IMR-90 (cell line): ENCODE data around the gene CYTH4. TPM values are rescaled to one million over a fixed set of nuclear protein-coding genes. Genes with fewer than 3 reads are reported as not detected.

Experiments used
- ATAC-seq: fragments of 200-7000 bp; cut with Tn5 transposase; 2 replicates; pipeline ENCODE4 v1.9.1; 2020; ENCODE audit warnings: low read depth, mild to moderate bottlenecking, moderate library complexity
- BruUV-seq: library from RNA; stranded (reverse); fragments of 400-500 nt; replicated peaks from 2 replicates; lab custom pipeline; 2021; lab: Mats Ljungman, UMichigan
- CTCF ChIA-PET: fragments of 300-600 bp; formaldehyde crosslinking; extraction: SDS; loops from one replicate; lab custom pipeline; 2021; ENCODE audit warnings: antibody characterized with exemption; lab: Yijun Ruan, JAX
- POLR2A ChIA-PET: fragments of 300-600 bp; sonication (Branson Sonifier 250); formaldehyde crosslinking; loops from one replicate; lab custom pipeline; 2022; ENCODE audit warnings: antibody characterized with exemption; ENCODE audit not compliant: unreplicated experiment; lab: Charles Lee
- DNase-seq: peaks from one replicate; pipeline ENCODE4 v3.0.0; 2013
- H2AFZ ChIP-seq: replicated peaks from 2 replicates; pipeline ENCODE3; 2013; ENCODE audit warnings: low read length, mild to moderate bottlenecking; ENCODE audit not compliant: poor library complexity
- H2AK5ac ChIP-seq: 2 replicates; pipeline ENCODE4 v1.6.1; 2013; ENCODE audit warnings: low read depth, low read length, inconsistent platforms
- H2AK9ac ChIP-seq: replicated peaks from 2 replicates; pipeline ENCODE3; 2013; ENCODE audit warnings: mild to moderate bottlenecking, low read depth, low read length, moderate library complexity; ENCODE audit not compliant: poor library complexity
- H2BK120ac ChIP-seq: 2 replicates; pipeline ENCODE4 v1.6.1; 2013; ENCODE audit warnings: low read depth, low read length, inconsistent platforms
- H2BK15ac ChIP-seq: 3 replicates; pipeline ENCODE4 v1.6.1; 2013; ENCODE audit warnings: low read depth, low read length, inconsistent platforms
- H2BK20ac ChIP-seq: 2 replicates; pipeline ENCODE4 v1.6.1; 2013; ENCODE audit warnings: low read depth, mild to moderate bottlenecking, inconsistent platforms, low read length, moderate library complexity
- H2BK5ac ChIP-seq: 2 replicates; pipeline ENCODE4 v1.6.1; 2013; ENCODE audit warnings: mild to moderate bottlenecking, low read depth, low read length, inconsistent platforms; ENCODE audit not compliant: poor library complexity, severe bottlenecking
- H3K14ac ChIP-seq: replicated peaks from 2 replicates; pipeline ENCODE4 v1.6.1; 2013; ENCODE audit warnings: low read depth, low read length, inconsistent platforms
- H3K18ac ChIP-seq: 2 replicates; pipeline ENCODE4 v1.6.1; 2013; ENCODE audit warnings: low read depth, low read length, control low read depth
- H3K23ac ChIP-seq: 2 replicates; pipeline ENCODE4 v1.6.1; 2013; ENCODE audit warnings: low read depth, low read length, inconsistent platforms
- H3K27ac ChIP-seq: 2 replicates; pipeline ENCODE4 v1.5.1; 2013; ENCODE audit warnings: mild to moderate bottlenecking, control low read depth, low read length; ENCODE audit not compliant: insufficient read depth
- H3K27me3 ChIP-seq: 2 replicates; pipeline ENCODE4 v1.6.1; 2013; ENCODE audit warnings: low read length; ENCODE audit not compliant: control insufficient read depth, insufficient read depth
- H3K36me3 ChIP-seq: 2 replicates; pipeline ENCODE4 v1.6.1; 2013; ENCODE audit warnings: low read length, mixed read lengths; ENCODE audit not compliant: control insufficient read depth, insufficient read depth
- H3K4ac ChIP-seq: 2 replicates; pipeline ENCODE4 v1.6.1; 2013; ENCODE audit warnings: low read depth, low read length, inconsistent platforms
- H3K4me1 ChIP-seq: 2 replicates; pipeline ENCODE4 v1.6.1; 2013; ENCODE audit warnings: low read length, mixed read lengths; ENCODE audit not compliant: control insufficient read depth, insufficient read depth
- H3K4me2 ChIP-seq: 2 replicates; pipeline ENCODE4 v1.6.1; 2013; ENCODE audit warnings: low read depth, mild to moderate bottlenecking, control low read depth, low read length, moderate library complexity
- H3K4me3 ChIP-seq: 2 replicates; pipeline ENCODE4 v1.5.1; 2013; ENCODE audit warnings: low read depth, mild to moderate bottlenecking, control low read depth, low read length, moderate library complexity; ENCODE audit not compliant: insufficient read depth
- H3K56ac ChIP-seq: 2 replicates; pipeline ENCODE4 v1.6.1; 2013; ENCODE audit warnings: low read length, inconsistent platforms; ENCODE audit not compliant: insufficient read depth; ENCODE audit errors: extremely low read depth
- H3K79me1 ChIP-seq, 2 experiments: 2 replicates each; pipeline ENCODE4 v1.6.1; 2013; ENCODE audit warnings: low read length in 2 of 2, inconsistent platforms in 1 of 2, low read depth in 1 of 2
- H3K9ac ChIP-seq: 2 replicates; pipeline ENCODE4 v1.6.1; 2013; ENCODE audit warnings: low read depth, low read length, control low read depth
- H3K9me1 ChIP-seq: 2 replicates; pipeline ENCODE4 v1.6.1; 2013; ENCODE audit warnings: low read length, inconsistent platforms; ENCODE audit not compliant: insufficient read depth
- H3K9me3 ChIP-seq: 2 replicates; pipeline ENCODE4 v1.6.1; 2013; ENCODE audit warnings: low read length; ENCODE audit not compliant: control insufficient read depth, insufficient read depth
- H4K20me1 ChIP-seq: 2 replicates; pipeline ENCODE4 v1.6.1; 2013; ENCODE audit warnings: low read length, inconsistent platforms; ENCODE audit not compliant: insufficient read depth
- H4K5ac ChIP-seq: 2 replicates; pipeline ENCODE4 v1.6.1; 2013; ENCODE audit warnings: mild to moderate bottlenecking, low read depth, low read length, control low read depth
- H4K8ac ChIP-seq, 2 experiments: 2 replicates each; pipeline ENCODE4 v1.6.1; 2013; ENCODE audit warnings: low read depth in 2 of 2, low read length in 2 of 2, control low read depth in 1 of 2, inconsistent platforms in 1 of 2
- H4K91ac ChIP-seq: 2 replicates; pipeline ENCODE4 v1.6.1; 2013; ENCODE audit warnings: low read depth, low read length, inconsistent platforms; ENCODE audit not compliant: insufficient read depth
- CEBPB ChIP-seq: IDR thresholded peaks from 2 replicates; pipeline ENCODE4 v1.6.1; 2012; ENCODE audit warnings: low read depth, low read length, improper control_type of control experiment
- CTCF ChIP-seq: conservative IDR thresholded peaks from 2 replicates; pipeline ENCODE4 v1.5.1; 2012; ENCODE audit warnings: mild to moderate bottlenecking, low read depth, low read length, improper control_type of control experiment
- ELK1 ChIP-seq: fragments of 150-350 bp; IDR thresholded peaks from 2 replicates; pipeline ENCODE4 v1.6.1; 2016; ENCODE audit warnings: low read depth, mild to moderate bottlenecking, low read length, moderate library complexity, borderline replicate concordance
- FOS ChIP-seq: fragments of 150-350 bp; IDR thresholded peaks from 2 replicates; pipeline ENCODE4 v1.6.1; 2016; ENCODE audit warnings: low read depth, low read length
- MAFK ChIP-seq: IDR thresholded peaks from 2 replicates; pipeline ENCODE4 v1.6.1; 2012; ENCODE audit warnings: low read depth, low read length, improper control_type of control experiment
- MXI1 ChIP-seq: IDR thresholded peaks from 2 replicates; pipeline ENCODE4 v1.6.1; 2012; ENCODE audit warnings: low read depth, mild to moderate bottlenecking, low read length, moderate library complexity, borderline replicate concordance
- POLR2A ChIP-seq: IDR thresholded peaks from 2 replicates; pipeline ENCODE4 v1.6.1; 2012; ENCODE audit warnings: mild to moderate bottlenecking, low read depth, low read length
- RAD21 ChIP-seq: IDR thresholded peaks from 2 replicates; pipeline ENCODE4 v1.6.1; 2012; ENCODE audit warnings: low read length, improper control_type of control experiment
- RCOR1 ChIP-seq: IDR thresholded peaks from 2 replicates; pipeline ENCODE4 v1.6.1; 2012; ENCODE audit warnings: mild to moderate bottlenecking, low read length, improper control_type of control experiment; ENCODE audit not compliant: insufficient replicate concordance
- RFX5 ChIP-seq: IDR thresholded peaks from 2 replicates; pipeline ENCODE4 v1.8.0; 2012; ENCODE audit warnings: low read depth, mild to moderate bottlenecking, low read length, moderate library complexity
- SMC3 ChIP-seq: fragments of 150-350 bp; IDR thresholded peaks from 2 replicates; pipeline ENCODE4 v1.6.1; 2016; ENCODE audit warnings: low read depth, mild to moderate bottlenecking, antibody characterized with exemption, low read length, moderate library complexity
- whole genome bisulfite sequencing, 2 experiments: methylation state at CpG; one replicate each; pipeline versions ENCODE4 v1.1.5 to v1.1.7; 2013; ENCODE audit warnings: missing lambda C conversion rate in 2 of 2; ENCODE audit not compliant: insufficient read length in 1 of 2; ENCODE audit errors: extremely low coverage in 2 of 2; 5-methylcytosine and 5-hydroxymethylcytosine counted together
- dilution Hi-C: fragments of 300-500 bp; cut with HindIII; formaldehyde crosslinking; loops from one replicate; pipeline ENCODE4 v1.14.3; 2018; ENCODE audit warnings: low sequenced_read_pairs; ENCODE audit not compliant: unreplicated experiment
- in situ Hi-C: fragments of 300-500 bp; cut with MboI; formaldehyde crosslinking; loops from 3 replicates; pipeline ENCODE4 v1.14.3; 2019; ENCODE audit warnings: low sequenced_read_pairs, inconsistent platforms, mixed read lengths
- intact Hi-C: fragments of 100-400 bp; cut with micrococcal nuclease; formaldehyde crosslinking; loops from 2 replicates; pipeline ENCODE4 v1.10.0; 2022
- polyA plus RNA-seq, 3 experiments: library from polyadenylated mRNA; depleted of rRNA; stranded (reverse); fragments of >200 nt; gene quantifications; 2 replicates each; pipeline ENCODE4 v1.2.3, GENCODE V29; 2012; ENCODE audit warnings: low replicate concordance in 1 of 3
- total RNA-seq: library from RNA; depleted of rRNA; stranded (reverse); fragments of >200 nt; gene quantifications from 2 replicates; pipeline ENCODE4 v1.2.3, GENCODE V29; 2012

The CYTH4 gene
- total and polyA plus RNA-seq, 2 of the 4 experiments (the other 2 are of a cell fraction): 0.36 to 0.55 TPM

GRCh38 chr22:37306494-37306829, 24.2 kb downstream of the CYTH4 start:
- BruUV-seq: no TSS peak
- H2BK15ac ChIP-seq: peak overlapping the region; percentile 100
- H4K91ac ChIP-seq: peak overlapping the region; percentile 98
- H3K23ac ChIP-seq: peak overlapping the region; percentile 90
- H4K20me1 ChIP-seq: peaks cover 3% of the 10 kb centered on the region; the same call in 1 of the 2 replicates
- H3K27ac ChIP-seq: peak overlapping the region; percentile 94
- H3K27me3 ChIP-seq: no peaks in the 10 kb centered on the region
- in situ Hi-C loops (no loop called here), intact Hi-C loops (no loop called here), dilution Hi-C loops (no loop called here)
- H3K9me3 ChIP-seq: no peaks in the 10 kb centered on the region
- H2AFZ ChIP-seq: peak overlapping the region; percentile 84
- H2AK5ac ChIP-seq: peak overlapping the region; percentile 99
- H3K9me1 ChIP-seq: peaks cover 37% of the 10 kb centered on the region
- H3K36me3 ChIP-seq: no peaks in the 10 kb centered on the region
- H3K14ac ChIP-seq: peak overlapping the region; percentile 88
- ChIA-PET CTCF (interaction anchor here (0.7 kb wide), 1 partner anchor 107 kb away, joined by 3 read pairs; no protein-coding TSS in a partner anchor), POLR2A (no interaction called here)
- H2BK5ac ChIP-seq: peak overlapping the region; percentile 96
- peak overlapping the region; percentile 89 for H4K5ac ChIP-seq
- H3K79me1 ChIP-seq: peaks cover 0 to 20% of the 10 kb centered on the region in 2 experiments; a peak in 2 of 4 replicates
- H2BK120ac ChIP-seq: peak overlapping the region; percentile 99
- peak overlapping the region; percentile 98 for H2BK20ac ChIP-seq
- peak overlapping the region; percentile 98 for H3K4ac ChIP-seq
- H4K8ac ChIP-seq: peak overlapping the region; percentile 92
- H3K4me3 ChIP-seq: no peak overlapping the region
- WGBS, 2 experiments: 83% methylated on average over 2 of the region's 6 CpGs; no CpG with 5 or more reads in 1 of the 2 experiments
- peak overlapping the region; percentile 93 for H3K56ac ChIP-seq
- H3K4me1 ChIP-seq: peaks cover 57% of the 10 kb centered on the region
- no peak overlapping the region for H3K4me2 ChIP-seq
- TF ChIP-seq RFX5 (no peak), RCOR1 (no peak), RAD21 (no peak), ELK1 (no peak), CEBPB (no peak), CTCF (no peak), MAFK (no peak), POLR2A (no peak), SMC3 (no peak), FOS (no peak), MXI1 (no peak)
- ATAC-seq (no peak), DNase-seq (no peak)
- H3K9ac ChIP-seq: peak overlapping the region; percentile 25; the same call in 1 of the 2 replicates
- peak overlapping the region; percentile 92 for H2AK9ac ChIP-seq
- peak overlapping the region; percentile 85 for H3K18ac ChIP-seq
